HG02973 (cell line): ENCODE measurements around the gene PEPD.

ENCODE experiments used
- ATAC-seq: cut with Tn5 transposase; IDR thresholded peaks from one replicate; pipeline ENCODE4 v1.9.1; 2021; ENCODE audit warnings: moderate library complexity; ENCODE audit not compliant: unreplicated experiment

Gene PEPD

GRCh38 chr19:33547676-33548075 is 26.1 kb upstream of the PEPD start:
- ATAC-seq = no peak

GRCh38 chr19:33546656-33547055 is 25.1 kb upstream of the PEPD start:
- ATAC-seq = no peak

GRCh38 chr19:33545217-33545981 is 23.8 kb upstream of the PEPD start:
- no peak for ATAC-seq

- ATAC-seq = no peak
These were observed 13.6 kb upstream of the PEPD start for GRCh38 chr19:33535226-33535625.

- no peak for ATAC-seq
These were observed 11.4 kb upstream of the PEPD start for GRCh38 chr19:33532859-33533460.

- ATAC-seq = no peak
These were observed 9.3 kb upstream of the PEPD start for GRCh38 chr19:33530842-33531241.

- ATAC-seq = no peak
These were observed 8.7 kb upstream of the PEPD start for GRCh38 chr19:33530296-33530695.

- no peak for ATAC-seq
These were observed 7.6 kb upstream of the PEPD start for GRCh38 chr19:33529094-33529676.

- ATAC-seq = no peak
These were observed 6.8 kb upstream of the PEPD start for GRCh38 chr19:33528404-33528803.

GRCh38 chr19:33527125-33527524 is 5.5 kb upstream of the PEPD start:
- ATAC-seq = no peak

GRCh38 chr19:33524024-33524664 is 2.6 kb upstream of the PEPD start:
- ATAC-seq = no peak

- ATAC-seq = no peak
These were observed 1.6 kb upstream of the PEPD start for GRCh38 chr19:33523167-33523566.

- ATAC-seq = no peak
These were observed 726 bp upstream of the PEPD start for GRCh38 chr19:33522371-33522662.

GRCh38 chr19:33520844-33521479 is 629 bp downstream of the PEPD start:
- no peak for ATAC-seq

GRCh38 chr19:33520048-33520643 is 1.4 kb downstream of the PEPD start:
- ATAC-seq = no peak

GRCh38 chr19:33519416-33519815 is 2.2 kb downstream of the PEPD start:
- ATAC-seq = no peak

GRCh38 chr19:33518541-33518940 is 3.0 kb downstream of the PEPD start:
- ATAC-seq = no peak

GRCh38 chr19:33517922-33518321 is 3.7 kb downstream of the PEPD start:
- ATAC-seq = no peak

GRCh38 chr19:33515921-33516320 is 5.7 kb downstream of the PEPD start:
- ATAC-seq = no peak

GRCh38 chr19:33514885-33515551 is 6.6 kb downstream of the PEPD start:
- ATAC-seq = no peak

GRCh38 chr19:33513424-33513823 is 8.2 kb downstream of the PEPD start:
- ATAC-seq = no peak
